Activated CD8-positive, alpha-beta memory T cell treated with anti-CD3 and anti-CD28 coated beads, Interleukin-2, amount 10 ng/mL, durations not matched to agents 7 days and 5 days (primary cell): Measurements from ENCODE around the gene DAB2IP. TPM values are rescaled to one million over a fixed set of nuclear protein-coding genes. Genes with fewer than 3 reads are reported as not detected.

ENCODE experiments used
- ATAC-seq: fragments of 150-1000 bp; cut with Tn5 transposase; one replicate; pipeline ENCODE4 v1.10.0; 2021; ENCODE audit warnings: moderate library complexity
- CTCF ChIA-PET: fragments of 350-600 bp; sonication (Branson Sonifier 250); formaldehyde crosslinking; loops from one replicate; lab custom pipeline; 2021; ENCODE audit warnings: antibody characterized with exemption; lab: Charles Lee
- DNase-seq: peaks from one replicate; pipeline ENCODE4 v3.0.0-alpha.2; 2020
- H3K27ac Mint-ChIP-seq: one replicate; pipeline ENCODE4 v1.8.0; 2021; ENCODE audit warnings: mild to moderate bottlenecking, mixed read lengths
- H3K27me3 Mint-ChIP-seq: one replicate; pipeline ENCODE4 v1.8.0; 2021; ENCODE audit warnings: mixed read lengths
- H3K36me3 Mint-ChIP-seq: one replicate; pipeline ENCODE4 v1.8.0; 2021; ENCODE audit warnings: mild to moderate bottlenecking, mixed read lengths
- H3K4me1 Mint-ChIP-seq: one replicate; pipeline ENCODE4 v1.8.0; 2021; ENCODE audit warnings: mixed read lengths
- H3K4me3 Mint-ChIP-seq: one replicate; pipeline ENCODE4 v1.8.0; 2021; ENCODE audit warnings: mild to moderate bottlenecking, moderate library complexity, mixed read lengths
- H3K9me3 Mint-ChIP-seq: one replicate; pipeline ENCODE4 v1.8.0; 2022; ENCODE audit warnings: low read depth, mixed read lengths
- total RNA-seq, 2 experiments: library from RNA; stranded (reverse); gene quantifications; one replicate each; pipeline ENCODE4 v1.2.3, GENCODE V29; 2021

The DAB2IP gene
- total RNA-seq, 2 experiments from 2014 or later, result 0.07 to 0.18 TPM

DNA sequence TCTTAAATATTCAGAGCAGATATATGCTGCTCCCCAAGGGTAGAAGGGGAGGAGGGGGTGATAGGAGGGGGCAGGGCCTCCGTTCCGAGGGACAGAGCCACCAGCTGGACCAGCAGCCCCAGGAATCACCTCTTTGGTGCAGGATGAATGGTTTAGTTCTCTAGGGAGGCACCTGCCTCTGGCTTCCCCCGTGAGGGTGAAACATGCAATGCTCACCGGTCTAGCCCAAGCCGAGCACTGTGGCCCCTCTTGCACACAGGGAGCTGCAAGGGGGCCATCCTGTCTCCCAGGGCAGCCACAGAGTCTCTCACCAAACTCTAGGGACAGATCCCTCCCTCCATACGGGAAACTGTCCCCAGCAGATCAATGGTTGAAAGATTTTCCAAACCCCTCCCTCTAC lies 163.7 kb downstream of the DAB2IP start:
- Mint-ChIP-seq H3K9me3 (no peaks in the 10 kb centered on the region), H3K4me3 (no peak overlapping the region)

DNA sequence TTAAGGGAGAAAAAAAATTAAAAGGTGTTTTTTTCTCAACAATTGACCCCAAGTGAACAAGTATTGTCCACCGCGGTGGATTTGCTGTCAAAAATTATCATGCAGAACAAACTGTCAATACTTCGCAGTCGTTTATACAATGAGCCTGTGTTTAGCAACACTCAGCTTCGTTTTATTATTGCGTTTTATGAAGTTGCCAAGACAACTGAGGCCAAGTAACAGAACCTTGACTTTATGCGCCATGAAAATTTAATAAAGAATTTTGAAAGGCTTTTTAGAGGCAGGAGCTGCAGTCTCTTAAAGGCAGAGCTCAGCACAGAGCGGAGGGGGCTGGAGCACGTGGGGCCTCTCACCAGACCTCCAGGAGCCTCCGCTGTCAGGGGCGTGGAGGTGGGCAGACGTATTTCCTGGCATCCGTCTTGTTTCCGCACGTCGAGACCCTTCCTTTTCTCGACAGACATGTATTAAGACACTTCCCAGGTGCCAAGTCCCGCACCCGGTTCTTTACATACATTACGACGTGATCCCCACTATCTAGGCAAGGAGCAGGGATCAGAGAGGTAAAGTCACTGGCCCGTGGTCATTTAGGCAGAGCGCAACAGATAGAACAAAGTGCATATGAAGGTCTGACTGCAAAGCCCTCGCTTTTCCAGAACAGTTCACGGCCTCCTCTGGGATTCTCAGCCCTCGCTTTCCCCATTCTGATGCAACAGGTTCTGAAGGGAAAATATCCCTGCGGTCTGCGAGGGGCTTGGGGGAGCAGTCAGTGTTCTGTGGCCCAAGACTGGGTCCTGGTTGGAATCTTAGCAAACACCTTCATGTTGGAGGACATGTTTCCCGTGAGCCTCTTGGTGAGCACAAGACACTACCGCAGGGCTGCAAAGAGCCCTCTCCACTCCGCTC lies 164.4 kb downstream of the DAB2IP start:
- DNase-seq, result no peak
- H3K9me3 Mint-ChIP-seq, result no peaks in the 10 kb centered on the region
- no peaks in the 10 kb centered on the region for H3K4me1 Mint-ChIP-seq

More for the DNA sequence above, 163.7 kb downstream of the DAB2IP start:
- Mint-ChIP-seq H3K27ac (no peak overlapping the region), H3K27me3 (no peaks in the 10 kb centered on the region), H3K36me3 (no peaks in the 10 kb centered on the region), H3K4me1 (no peaks in the 10 kb centered on the region)
- CTCF ChIA-PET, result no interaction called here
- DNase-seq (no peak), ATAC-seq (no peak)

DNA sequence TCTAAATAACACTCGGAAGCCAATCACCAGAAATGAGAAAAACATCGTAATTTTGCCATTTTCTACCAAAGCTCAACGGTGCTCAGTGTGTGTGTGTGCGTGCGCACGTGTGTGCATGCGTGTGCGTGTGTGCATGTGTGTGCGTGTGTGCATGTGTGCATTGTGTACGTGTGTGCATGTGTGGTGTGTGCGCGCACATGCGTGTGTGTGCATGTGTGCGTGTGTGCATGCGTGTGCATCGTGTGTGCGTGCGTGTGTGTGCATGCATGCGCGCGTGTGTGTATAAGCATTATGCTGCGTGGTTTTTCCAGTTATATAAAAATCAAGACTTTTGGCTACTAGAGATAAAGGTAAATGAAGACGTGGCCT lies 165.0 kb downstream of the DAB2IP start:
- H3K27ac Mint-ChIP-seq, result no peak overlapping the region
- no peaks in the 10 kb centered on the region for H3K9me3 Mint-ChIP-seq
- CTCF ChIA-PET, result no interaction called here
- ATAC-seq (no peak), DNase-seq (no peak)
- H3K27me3 Mint-ChIP-seq, result no peaks in the 10 kb centered on the region
- no peaks in the 10 kb centered on the region for H3K4me1 Mint-ChIP-seq
- H3K4me3 Mint-ChIP-seq, result no peak overlapping the region
- no peaks in the 10 kb centered on the region for H3K36me3 Mint-ChIP-seq

More for the DNA sequence above, 164.4 kb downstream of the DAB2IP start:
- no peak overlapping the region for H3K27ac Mint-ChIP-seq
- ATAC-seq, result no peak
- H3K4me3 Mint-ChIP-seq, result no peak overlapping the region
- H3K36me3 Mint-ChIP-seq, result no peaks in the 10 kb centered on the region
- H3K27me3 Mint-ChIP-seq, result no peaks in the 10 kb centered on the region
- CTCF ChIA-PET, result no interaction called here

DNA sequence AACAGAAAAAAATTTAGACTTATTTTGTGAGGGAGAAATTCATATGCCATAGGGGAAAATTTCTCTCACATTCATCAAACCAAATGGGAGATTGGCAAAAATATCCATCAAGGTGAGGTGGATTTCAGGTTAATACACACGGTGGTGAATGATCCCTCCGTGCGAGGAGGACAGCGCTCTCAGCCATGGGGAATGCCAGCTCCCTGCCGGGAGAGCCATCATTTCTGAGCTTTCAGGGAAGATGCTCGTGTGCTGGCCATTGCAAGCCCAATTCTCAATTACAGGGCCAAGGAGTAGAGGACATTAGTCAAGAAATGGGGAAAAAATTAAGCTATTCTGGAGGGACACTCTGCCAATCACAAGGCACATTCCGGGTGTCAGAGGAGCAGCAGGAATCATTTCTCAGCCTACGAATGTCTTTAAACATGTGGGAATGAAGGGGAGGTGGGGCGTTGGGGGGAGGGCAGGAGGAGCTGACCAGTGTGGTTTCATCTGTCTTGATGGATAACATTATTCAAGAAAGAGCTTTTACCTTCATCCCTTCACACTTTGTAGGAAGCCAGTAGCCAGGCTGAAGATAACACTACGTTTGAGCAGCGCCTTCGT lies 165.5 kb downstream of the DAB2IP start:
- ATAC-seq (no peak), DNase-seq (no peak)
- Mint-ChIP-seq H3K36me3 (no peaks in the 10 kb centered on the region), H3K9me3 (no peaks in the 10 kb centered on the region), H3K4me1 (peaks cover under 1% of the 10 kb centered on the region), H3K27ac (no peak overlapping the region), H3K4me3 (no peak overlapping the region), H3K27me3 (no peaks in the 10 kb centered on the region)
- CTCF ChIA-PET, result no interaction called here

DNA sequence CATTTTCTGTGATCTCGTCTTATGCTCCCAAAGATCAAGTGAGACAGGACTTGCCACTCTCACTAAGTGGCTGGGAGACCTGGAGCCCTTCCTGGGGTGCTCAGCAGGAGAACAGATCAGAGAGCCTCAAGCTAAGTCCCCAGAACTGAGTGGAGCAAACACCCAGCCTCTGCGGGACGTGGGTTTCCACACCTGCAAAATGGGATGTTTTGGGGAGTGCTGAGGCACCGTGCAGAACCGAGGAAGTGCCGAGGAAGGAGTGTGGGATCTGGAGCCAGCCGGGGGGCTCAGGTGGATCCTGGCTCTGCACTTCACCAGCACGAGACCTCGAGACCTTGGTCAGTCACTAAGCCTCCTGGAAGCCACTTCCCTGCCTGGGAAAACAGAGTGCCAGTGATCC lies 166.0 kb downstream of the DAB2IP start:
- Mint-ChIP-seq H3K9me3 (no peaks in the 10 kb centered on the region), H3K27me3 (no peaks in the 10 kb centered on the region), H3K36me3 (no peaks in the 10 kb centered on the region), H3K4me3 (no peak overlapping the region), H3K27ac (no peak overlapping the region), H3K4me1 (peaks cover 3% of the 10 kb centered on the region)
- no peak for ATAC-seq
- CTCF ChIA-PET, result no interaction called here
- DNase-seq, result no peak

DNA sequence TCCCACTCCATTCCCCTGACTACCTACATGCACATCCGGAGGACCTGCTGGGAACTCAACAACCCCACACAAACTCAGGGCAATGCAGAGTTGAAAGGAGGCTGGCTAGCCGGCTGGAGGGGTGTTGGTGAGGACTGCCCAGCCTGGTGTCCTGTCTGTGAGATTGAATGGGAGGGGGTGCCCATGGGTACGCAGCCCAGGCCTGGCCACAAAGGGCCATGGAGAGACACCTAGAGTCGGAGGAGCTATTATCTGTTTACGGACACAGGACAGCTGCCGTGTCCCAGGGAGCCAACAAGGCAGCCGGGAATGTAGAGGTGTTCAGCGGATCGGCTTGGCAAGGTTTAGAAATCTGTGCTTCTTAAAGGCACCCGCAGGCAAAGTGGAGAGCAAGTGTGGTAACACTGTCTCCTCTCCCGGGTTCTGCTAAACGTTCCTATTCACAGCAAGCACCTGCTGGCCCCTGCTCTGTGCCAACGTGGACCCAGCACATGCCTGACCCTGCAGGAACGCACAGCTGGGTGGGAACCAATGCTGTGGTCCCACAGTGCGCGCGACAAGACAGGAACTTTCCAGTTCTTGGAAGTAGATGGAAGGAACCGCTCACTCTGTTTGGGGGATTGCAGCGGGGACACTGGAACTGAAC lies 166.7 kb downstream of the DAB2IP start:
- Mint-ChIP-seq H3K4me3 (no peak overlapping the region), H3K27me3 (no peaks in the 10 kb centered on the region), H3K4me1 (peaks cover 3% of the 10 kb centered on the region), H3K9me3 (no peaks in the 10 kb centered on the region), H3K27ac (no peak overlapping the region), H3K36me3 (no peaks in the 10 kb centered on the region)
- ATAC-seq (no peak), DNase-seq (no peak)
- CTCF ChIA-PET, result no interaction called here

DNA sequence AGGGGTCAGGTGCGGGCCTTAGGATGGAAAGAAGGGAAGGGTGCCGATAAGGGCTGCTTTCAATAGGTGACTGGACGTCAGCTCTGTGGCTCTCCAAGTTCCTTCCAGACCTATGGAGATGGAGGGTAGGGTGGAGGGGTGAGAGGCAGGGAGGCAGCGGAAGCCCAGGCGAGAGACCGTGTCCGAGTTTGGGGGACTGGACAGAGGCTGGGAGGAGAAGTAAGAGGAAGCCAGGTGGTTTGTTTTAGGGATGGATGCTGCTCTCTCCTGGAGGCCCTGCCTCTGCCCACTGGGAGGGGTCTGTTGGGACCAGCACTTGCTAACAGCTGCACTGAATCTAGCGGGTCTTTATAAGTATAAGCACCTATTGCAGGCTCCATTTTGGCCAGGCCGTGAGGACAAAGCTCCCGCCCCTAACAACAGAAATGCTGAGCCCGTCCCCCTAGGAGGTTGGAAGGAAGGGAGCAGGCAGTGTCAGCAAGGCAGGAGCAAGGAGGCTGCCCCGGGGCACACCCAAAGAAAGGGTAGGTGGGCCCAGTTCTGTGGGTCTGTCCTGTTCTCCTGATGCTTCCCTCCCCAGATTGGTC lies 167.5 kb downstream of the DAB2IP start:
- ATAC-seq (no peak), DNase-seq (no peak)
- CTCF ChIA-PET, result no interaction called here
- Mint-ChIP-seq H3K36me3 (no peaks in the 10 kb centered on the region), H3K4me1 (peaks cover 3% of the 10 kb centered on the region), H3K9me3 (no peaks in the 10 kb centered on the region), H3K4me3 (no peak overlapping the region), H3K27ac (no peak overlapping the region), H3K27me3 (no peaks in the 10 kb centered on the region)

DNA sequence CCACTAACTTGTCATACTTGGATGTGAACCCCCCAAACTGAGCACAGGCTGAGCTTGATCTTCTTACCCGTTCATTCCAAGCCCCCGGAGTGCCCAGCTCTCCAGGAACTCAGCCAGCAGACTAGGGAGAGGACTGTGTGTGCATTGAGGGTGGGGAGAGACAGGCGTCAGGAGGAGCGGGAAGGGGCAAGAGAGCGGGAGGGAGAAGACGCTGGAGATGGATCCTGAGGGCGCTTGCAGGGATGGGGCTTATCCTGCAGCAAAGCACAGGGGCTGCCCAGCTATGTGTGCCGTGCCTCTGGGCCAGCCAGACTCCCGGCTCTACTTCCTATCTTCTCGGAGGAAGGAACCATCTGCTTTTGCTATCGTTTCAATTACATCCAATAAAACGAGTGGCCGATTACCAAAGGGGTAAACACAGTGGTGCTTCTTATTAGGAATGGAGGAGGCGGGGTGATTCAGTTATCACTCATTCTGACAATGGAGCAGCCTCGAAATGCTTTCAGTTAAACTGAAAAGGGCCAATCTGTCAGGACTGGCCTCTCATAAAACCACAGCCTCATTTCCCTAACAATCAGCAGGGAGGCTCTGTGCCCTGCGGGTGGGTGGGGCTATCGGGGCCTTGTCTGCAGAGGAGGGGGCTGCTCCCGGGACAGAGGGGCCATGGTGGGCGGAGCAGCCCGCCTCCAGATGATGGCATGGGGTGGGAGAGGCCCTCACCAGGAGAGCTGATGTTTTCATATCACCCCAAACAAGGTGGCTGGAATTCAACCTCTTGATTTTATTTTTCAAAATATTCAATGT lies 168.2 kb downstream of the DAB2IP start:
- ATAC-seq (no peak), DNase-seq (no peak)
- Mint-ChIP-seq H3K36me3 (no peaks in the 10 kb centered on the region), H3K27me3 (no peaks in the 10 kb centered on the region), H3K27ac (no peak overlapping the region), H3K9me3 (no peaks in the 10 kb centered on the region), H3K4me1 (peaks cover 3% of the 10 kb centered on the region), H3K4me3 (no peak overlapping the region)
- CTCF ChIA-PET, result no interaction called here

DNA sequence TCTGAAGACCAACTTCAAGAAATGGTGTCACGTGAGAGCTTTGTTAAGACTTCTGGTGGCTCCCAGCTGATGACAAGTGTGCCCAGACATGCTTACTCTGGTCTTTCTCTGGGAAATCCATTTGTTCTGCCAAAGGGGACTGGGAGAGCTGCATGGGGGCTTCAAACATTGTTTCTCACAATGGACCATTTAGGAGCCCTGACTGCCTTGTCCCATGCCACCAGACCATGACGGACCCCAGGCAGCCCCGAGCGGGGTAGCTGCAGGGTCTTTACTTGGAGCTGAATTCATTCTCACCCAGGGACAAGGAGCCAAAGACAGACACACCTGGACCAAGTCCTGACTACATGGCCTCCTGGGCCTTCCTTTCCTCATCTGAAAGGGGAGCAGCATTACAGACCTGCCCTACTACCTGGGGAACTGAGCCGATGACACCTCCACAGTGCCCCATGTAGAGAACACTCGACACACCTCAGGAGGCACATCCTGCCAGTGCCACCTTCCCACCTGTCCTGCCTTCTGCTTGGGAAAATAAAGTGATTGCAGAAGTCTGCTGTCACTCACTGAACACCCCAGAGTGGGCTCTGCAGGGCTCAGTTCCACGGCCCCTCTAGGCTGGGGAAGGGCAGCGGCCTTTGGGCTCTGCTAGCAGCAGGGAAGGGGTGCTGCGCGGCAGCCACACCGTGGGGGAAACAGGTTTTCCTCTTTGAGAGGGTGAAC lies 169.0 kb downstream of the DAB2IP start:
- no peak overlapping the region for H3K4me3 Mint-ChIP-seq
- no peak for ATAC-seq
- H3K36me3 Mint-ChIP-seq, result no peaks in the 10 kb centered on the region
- H3K27ac Mint-ChIP-seq, result no peak overlapping the region
- no peaks in the 10 kb centered on the region for H3K9me3 Mint-ChIP-seq
- no peak for DNase-seq
- no peaks in the 10 kb centered on the region for H3K27me3 Mint-ChIP-seq
- H3K4me1 Mint-ChIP-seq, result peaks cover 3% of the 10 kb centered on the region
- CTCF ChIA-PET, result no interaction called here

DNA sequence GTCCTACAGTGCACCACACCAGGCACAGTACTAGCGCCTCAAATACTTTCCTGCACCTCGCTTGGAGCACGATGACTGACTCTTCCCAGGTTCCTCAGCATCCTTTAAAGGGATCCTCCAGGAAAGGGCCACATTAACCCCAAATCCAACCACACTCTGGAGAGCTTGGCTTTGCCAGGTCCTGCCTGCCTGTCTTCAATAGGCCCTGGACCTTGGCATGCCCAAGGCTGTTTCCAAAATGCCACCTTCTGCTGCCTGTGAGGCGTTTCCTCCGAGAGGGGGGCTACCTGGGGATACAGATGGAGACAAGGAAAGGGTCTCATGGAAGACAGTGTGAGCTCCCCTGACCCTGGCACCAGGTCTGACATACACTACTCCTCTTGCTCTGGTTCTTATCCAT lies 169.9 kb downstream of the DAB2IP start:
- no peak overlapping the region for H3K27ac Mint-ChIP-seq
- DNase-seq, result no peak
- CTCF ChIA-PET, result no interaction called here

DNA sequence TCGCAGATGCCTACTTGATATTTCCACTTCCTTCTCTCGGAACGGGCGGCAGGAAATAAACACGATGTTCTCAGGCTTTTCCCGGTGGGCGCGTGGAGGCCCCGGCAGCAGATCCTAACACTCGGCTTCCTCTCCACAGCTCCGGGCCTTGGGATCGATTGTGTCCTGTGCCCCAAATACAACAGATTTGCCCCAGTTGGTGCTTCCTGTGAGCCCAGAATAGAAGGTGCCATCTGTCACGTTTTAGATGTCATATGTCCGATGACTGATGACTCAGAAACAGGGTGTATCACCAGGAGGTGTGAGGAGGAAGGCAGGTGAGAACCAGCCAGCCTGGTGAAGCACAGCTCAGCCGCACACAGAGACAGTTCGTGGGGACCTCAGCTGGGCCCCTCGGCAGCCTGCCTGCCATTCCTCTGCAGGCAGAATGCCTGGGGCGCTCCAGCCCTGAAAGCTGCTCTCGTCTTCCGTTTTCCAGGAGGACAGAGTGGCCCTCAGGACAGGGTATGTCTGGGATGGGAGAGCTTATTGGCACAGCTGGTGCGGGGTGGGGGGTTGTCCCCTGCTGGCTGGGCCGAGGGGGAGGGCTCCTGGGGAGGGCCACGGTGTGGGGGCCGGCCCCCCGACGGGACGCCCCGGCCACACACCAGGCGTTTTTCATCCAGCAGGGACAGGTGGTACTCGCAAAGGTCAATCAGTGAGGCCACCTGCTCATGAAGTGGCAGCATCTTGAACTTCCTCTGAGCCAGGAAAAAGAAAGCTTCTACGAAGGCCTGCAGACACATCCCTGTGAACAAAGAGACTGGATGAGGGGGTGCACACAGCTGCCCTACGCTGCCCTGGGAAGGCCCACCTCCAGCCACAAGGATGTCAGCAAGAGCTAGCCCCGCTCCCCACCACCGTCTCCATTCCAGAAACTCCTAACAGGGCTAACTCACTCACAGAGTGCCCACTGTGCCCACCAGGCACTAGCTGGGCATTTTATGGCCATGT lies 171.0 kb downstream of the DAB2IP start:
- no peak overlapping the region for H3K4me3 Mint-ChIP-seq
- CTCF ChIA-PET, result no interaction called here
- H3K9me3 Mint-ChIP-seq, result no peaks in the 10 kb centered on the region
- H3K27me3 Mint-ChIP-seq, result no peaks in the 10 kb centered on the region
- DNase-seq (no peak), ATAC-seq (no peak)
- H3K36me3 Mint-ChIP-seq, result no peaks in the 10 kb centered on the region
- H3K27ac Mint-ChIP-seq, result no peak overlapping the region
- peaks cover 3% of the 10 kb centered on the region for H3K4me1 Mint-ChIP-seq

More for the DNA sequence above, 169.9 kb downstream of the DAB2IP start:
- H3K36me3 Mint-ChIP-seq, result no peaks in the 10 kb centered on the region
- H3K4me1 Mint-ChIP-seq, result peaks cover 3% of the 10 kb centered on the region
- no peaks in the 10 kb centered on the region for H3K27me3 Mint-ChIP-seq
- no peaks in the 10 kb centered on the region for H3K9me3 Mint-ChIP-seq
- no peak for ATAC-seq
- H3K4me3 Mint-ChIP-seq, result no peak overlapping the region
